ENCODE data around the gene FAM227B.

DNA sequence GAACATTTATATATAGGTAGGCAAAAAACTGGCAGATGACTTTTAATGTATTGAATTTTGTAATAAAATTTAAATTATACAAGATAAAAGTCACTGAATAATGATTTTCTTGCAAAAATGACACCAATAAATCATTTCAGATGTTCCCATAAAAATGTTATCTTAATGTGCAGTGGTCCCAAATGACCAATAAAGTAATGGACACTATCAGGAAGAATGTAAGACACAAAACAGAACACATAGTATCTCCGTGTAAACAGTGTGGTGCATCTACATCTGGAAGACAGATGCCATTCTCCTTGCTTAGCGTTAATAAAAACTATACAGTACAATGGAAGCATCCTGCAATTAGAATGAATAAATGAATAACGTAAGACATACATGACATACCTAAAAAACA is 156.1 kb downstream of the FAM227B start:
- TF ChIP-seq, protein P1, sequence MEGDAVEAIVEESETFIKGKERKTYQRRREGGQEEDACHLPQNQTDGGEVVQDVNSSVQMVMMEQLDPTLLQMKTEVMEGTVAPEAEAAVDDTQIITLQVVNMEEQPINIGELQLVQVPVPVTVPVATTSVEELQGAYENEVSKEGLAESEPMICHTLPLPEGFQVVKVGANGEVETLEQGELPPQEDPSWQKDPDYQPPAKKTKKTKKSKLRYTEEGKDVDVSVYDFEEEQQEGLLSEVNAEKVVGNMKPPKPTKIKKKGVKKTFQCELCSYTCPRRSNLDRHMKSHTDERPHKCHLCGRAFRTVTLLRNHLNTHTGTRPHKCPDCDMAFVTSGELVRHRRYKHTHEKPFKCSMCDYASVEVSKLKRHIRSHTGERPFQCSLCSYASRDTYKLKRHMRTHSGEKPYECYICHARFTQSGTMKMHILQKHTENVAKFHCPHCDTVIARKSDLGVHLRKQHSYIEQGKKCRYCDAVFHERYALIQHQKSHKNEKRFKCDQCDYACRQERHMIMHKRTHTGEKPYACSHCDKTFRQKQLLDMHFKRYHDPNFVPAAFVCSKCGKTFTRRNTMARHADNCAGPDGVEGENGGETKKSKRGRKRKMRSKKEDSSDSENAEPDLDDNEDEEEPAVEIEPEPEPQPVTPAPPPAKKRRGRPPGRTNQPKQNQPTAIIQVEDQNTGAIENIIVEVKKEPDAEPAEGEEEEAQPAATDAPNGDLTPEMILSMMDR (conservative IDR thresholded peaks at IDR 0.05; ENCODE audit: low read length), result no peak
- TF ChIP-seq EZH2phosphoT487 (IDR thresholded peaks at IDR 0.05; ENCODE audit: borderline replicate concordance), result no peak

All from Loucy (cell line).